WTC11 (cell line): Measurements from ENCODE around the gene MAP3K1. TPM values are rescaled to one million over a fixed set of nuclear protein-coding genes. Genes with fewer than 3 reads are reported as not detected.

ENCODE experiments used
- ATAC-seq: fragments of 200-7000 bp; cut with Tn5 transposase; 2 replicates; pipeline ENCODE4 v1.10.0; 2021; ENCODE audit warnings: mild to moderate bottlenecking, moderate library complexity
- CTCF ChIA-PET: fragments of 300-600 bp; sonication (Branson Sonifier 250); formaldehyde crosslinking; loops from one replicate; lab custom pipeline; 2021; ENCODE audit warnings: antibody characterized with exemption; lab: Charles Lee
- POLR2A ChIA-PET: fragments of 350-600 bp; sonication (Branson Sonifier 250); formaldehyde crosslinking; loops from one replicate; lab custom pipeline; 2021; ENCODE audit warnings: antibody characterized with exemption; lab: Charles Lee
- DNase-seq: peaks from one replicate; pipeline ENCODE4 v3.0.0; 2021; ENCODE audit warnings: low spot score
- H3K27ac Mint-ChIP-seq: 2 replicates; pipeline ENCODE4 v1.8.0; 2021; ENCODE audit warnings: mixed read lengths
- H3K27me3 Mint-ChIP-seq: 2 replicates; pipeline ENCODE4 v1.8.0; 2021; ENCODE audit warnings: low read depth, mild to moderate bottlenecking, moderate library complexity, mixed read lengths
- H3K36me3 Mint-ChIP-seq: 2 replicates; pipeline ENCODE4 v1.8.0; 2021; ENCODE audit warnings: mixed read lengths
- H3K4me1 Mint-ChIP-seq: 2 replicates; pipeline ENCODE4 v1.8.0; 2022; ENCODE audit warnings: mixed read lengths
- H3K4me3 Mint-ChIP-seq: 2 replicates; pipeline ENCODE4 v1.8.0; 2021; ENCODE audit warnings: mild to moderate bottlenecking, moderate library complexity, mixed read lengths
- H3K9me3 Mint-ChIP-seq: 2 replicates; pipeline ENCODE4 v1.8.0; 2021; ENCODE audit warnings: mixed read lengths
- ATF3 ChIP-seq: sonication (generic); formaldehyde crosslinking; conservative IDR thresholded peaks from 2 replicates; pipeline ENCODE4 v1.8.1; 2022; ENCODE audit warnings: mild to moderate bottlenecking, missing genetic modification reagents
- CBFB ChIP-seq: sonication (generic); formaldehyde crosslinking; IDR thresholded peaks from 2 replicates; pipeline ENCODE4 v1.8.1; 2022; ENCODE audit warnings: mild to moderate bottlenecking, low read depth, missing genetic modification reagents
- FOXP4 ChIP-seq: sonication (generic); formaldehyde crosslinking; IDR thresholded peaks from 2 replicates; pipeline ENCODE4 v1.8.0; 2022; ENCODE audit warnings: mild to moderate bottlenecking, missing genetic modification reagents
- KAT7 ChIP-seq: sonication (generic); formaldehyde crosslinking; IDR thresholded peaks from 2 replicates; pipeline ENCODE4 v1.8.1; 2023; ENCODE audit warnings: missing genetic modification reagents, mild to moderate bottlenecking, borderline replicate concordance
- MYBL2 ChIP-seq: sonication (generic); formaldehyde crosslinking; IDR thresholded peaks from 2 replicates; pipeline ENCODE4 v1.8.1; 2023; ENCODE audit warnings: mild to moderate bottlenecking, moderate library complexity, missing genetic modification reagents
- NFE2L1 ChIP-seq: sonication (generic); formaldehyde crosslinking; IDR thresholded peaks from 2 replicates; pipeline ENCODE4 v1.8.1; 2023; ENCODE audit warnings: missing genetic modification reagents
- OVOL2 ChIP-seq: fragments of 250-450 bp; sonication (Bioruptor Pico); IDR thresholded peaks from 2 replicates; pipeline ENCODE4 v1.9.0; 2021; ENCODE audit warnings: mild to moderate bottlenecking, borderline replicate concordance
- RELA ChIP-seq: sonication (generic); formaldehyde crosslinking; IDR thresholded peaks from 2 replicates; pipeline ENCODE4 v1.8.1; 2022; ENCODE audit warnings: missing genetic modification reagents, mild to moderate bottlenecking, borderline replicate concordance
- SOX15 ChIP-seq: fragments of 250-450 bp; sonication (Bioruptor Pico); IDR thresholded peaks from 2 replicates; pipeline ENCODE4 v1.9.0; 2021; ENCODE audit warnings: mild to moderate bottlenecking
- SP1 ChIP-seq: sonication (generic); formaldehyde crosslinking; conservative IDR thresholded peaks from 2 replicates; pipeline ENCODE4 v1.8.1; 2022; ENCODE audit warnings: missing genetic modification reagents
- TEAD4 ChIP-seq: sonication (generic); formaldehyde crosslinking; IDR thresholded peaks from 2 replicates; pipeline ENCODE4 v1.8.0; 2022; ENCODE audit warnings: mild to moderate bottlenecking, missing genetic modification reagents
- ZNF416 ChIP-seq: fragments of 250-450 bp; sonication (Bioruptor Pico); IDR thresholded peaks from 2 replicates; pipeline ENCODE4 v1.9.0; 2021; ENCODE audit warnings: mild to moderate bottlenecking, inconsistent platforms
- ZNF423 ChIP-seq: fragments of 250-450 bp; sonication (Bioruptor Pico); IDR thresholded peaks from 2 replicates; pipeline ENCODE4 v2.1.2; 2022; ENCODE audit warnings: mild to moderate bottlenecking, moderate library complexity
- total RNA-seq: library from RNA; stranded (reverse); gene quantifications from 3 replicates; pipeline ENCODE4 v1.2.3, GENCODE V29; 2021
- TF ChIP-seq, protein P1 (sequence below): sonication (generic); formaldehyde crosslinking; IDR thresholded peaks from 2 replicates; pipeline ENCODE4 v1.8.0; 2023; ENCODE audit warnings: missing genetic modification reagents, mild to moderate bottlenecking, borderline replicate concordance
- TF ChIP-seq, protein P2 (sequence below): sonication (generic); formaldehyde crosslinking; IDR thresholded peaks from 2 replicates; pipeline ENCODE4 v1.8.1; 2022; ENCODE audit warnings: mild to moderate bottlenecking, moderate library complexity, missing genetic modification reagents
- TF ChIP-seq, protein P3 (sequence below): fragments of 250-450 bp; sonication (Bioruptor Pico); IDR thresholded peaks from 2 replicates; pipeline ENCODE4 v1.9.0; 2021; ENCODE audit warnings: mild to moderate bottlenecking
- TF ChIP-seq, protein P4 (sequence below): sonication (generic); formaldehyde crosslinking; IDR thresholded peaks from 2 replicates; pipeline ENCODE4 v1.8.1; 2022; ENCODE audit warnings: low read depth, mild to moderate bottlenecking, moderate library complexity, missing genetic modification reagents, borderline replicate concordance

The MAP3K1 gene
- total RNA-seq, 1 experiment from 2014 or later, result 16.3 TPM

GRCh38 chr5:56910210-56910965 is 95.0 kb downstream of the MAP3K1 start (continued):
- TF ChIP-seq, protein P1, sequence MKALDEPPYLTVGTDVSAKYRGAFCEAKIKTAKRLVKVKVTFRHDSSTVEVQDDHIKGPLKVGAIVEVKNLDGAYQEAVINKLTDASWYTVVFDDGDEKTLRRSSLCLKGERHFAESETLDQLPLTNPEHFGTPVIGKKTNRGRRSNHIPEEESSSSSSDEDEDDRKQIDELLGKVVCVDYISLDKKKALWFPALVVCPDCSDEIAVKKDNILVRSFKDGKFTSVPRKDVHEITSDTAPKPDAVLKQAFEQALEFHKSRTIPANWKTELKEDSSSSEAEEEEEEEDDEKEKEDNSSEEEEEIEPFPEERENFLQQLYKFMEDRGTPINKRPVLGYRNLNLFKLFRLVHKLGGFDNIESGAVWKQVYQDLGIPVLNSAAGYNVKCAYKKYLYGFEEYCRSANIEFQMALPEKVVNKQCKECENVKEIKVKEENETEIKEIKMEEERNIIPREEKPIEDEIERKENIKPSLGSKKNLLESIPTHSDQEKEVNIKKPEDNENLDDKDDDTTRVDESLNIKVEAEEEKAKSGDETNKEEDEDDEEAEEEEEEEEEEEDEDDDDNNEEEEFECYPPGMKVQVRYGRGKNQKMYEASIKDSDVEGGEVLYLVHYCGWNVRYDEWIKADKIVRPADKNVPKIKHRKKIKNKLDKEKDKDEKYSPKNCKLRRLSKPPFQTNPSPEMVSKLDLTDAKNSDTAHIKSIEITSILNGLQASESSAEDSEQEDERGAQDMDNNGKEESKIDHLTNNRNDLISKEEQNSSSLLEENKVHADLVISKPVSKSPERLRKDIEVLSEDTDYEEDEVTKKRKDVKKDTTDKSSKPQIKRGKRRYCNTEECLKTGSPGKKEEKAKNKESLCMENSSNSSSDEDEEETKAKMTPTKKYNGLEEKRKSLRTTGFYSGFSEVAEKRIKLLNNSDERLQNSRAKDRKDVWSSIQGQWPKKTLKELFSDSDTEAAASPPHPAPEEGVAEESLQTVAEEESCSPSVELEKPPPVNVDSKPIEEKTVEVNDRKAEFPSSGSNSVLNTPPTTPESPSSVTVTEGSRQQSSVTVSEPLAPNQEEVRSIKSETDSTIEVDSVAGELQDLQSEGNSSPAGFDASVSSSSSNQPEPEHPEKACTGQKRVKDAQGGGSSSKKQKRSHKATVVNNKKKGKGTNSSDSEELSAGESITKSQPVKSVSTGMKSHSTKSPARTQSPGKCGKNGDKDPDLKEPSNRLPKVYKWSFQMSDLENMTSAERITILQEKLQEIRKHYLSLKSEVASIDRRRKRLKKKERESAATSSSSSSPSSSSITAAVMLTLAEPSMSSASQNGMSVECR, result 0 out of 2 replicates have a peak, but pooled peaks have one; percentile 40

- DNase-seq, result no peak
- H3K9me3 Mint-ChIP-seq, result no peaks in the 10 kb centered on the region
- POLR2A ChIA-PET, result interaction anchor here (0.6 kb wide), 1 partner anchor 19 kb away, joined by 3 read pairs; no protein-coding TSS in a partner anchor
- H3K36me3 Mint-ChIP-seq, result peaks cover 6% of the 10 kb centered on the region
- H3K27me3 Mint-ChIP-seq, result no peaks in the 10 kb centered on the region; the same call in 1 of the 2 replicates
- ATAC-seq, result no peak
- no peak overlapping the region for H3K27ac Mint-ChIP-seq
- CTCF ChIA-PET, result no interaction called here
- TF ChIP-seq, protein P2, sequence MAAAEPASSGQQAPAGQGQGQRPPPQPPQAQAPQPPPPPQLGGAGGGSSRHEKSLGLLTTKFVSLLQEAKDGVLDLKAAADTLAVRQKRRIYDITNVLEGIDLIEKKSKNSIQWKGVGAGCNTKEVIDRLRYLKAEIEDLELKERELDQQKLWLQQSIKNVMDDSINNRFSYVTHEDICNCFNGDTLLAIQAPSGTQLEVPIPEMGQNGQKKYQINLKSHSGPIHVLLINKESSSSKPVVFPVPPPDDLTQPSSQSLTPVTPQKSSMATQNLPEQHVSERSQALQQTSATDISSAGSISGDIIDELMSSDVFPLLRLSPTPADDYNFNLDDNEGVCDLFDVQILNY (CRISPR knock-in tag), result no peak
- no peak for TF ChIP-seq ZNF416 (CRISPR knock-in tag)
- no peak for TF ChIP-seq SP1 (CRISPR knock-in tag)
- TF ChIP-seq OVOL2 (CRISPR knock-in tag), result no peak
- no peak for TF ChIP-seq CBFB (CRISPR knock-in tag)
- no peak for TF ChIP-seq NFE2L1 (CRISPR knock-in tag)
- TF ChIP-seq, protein P3, sequence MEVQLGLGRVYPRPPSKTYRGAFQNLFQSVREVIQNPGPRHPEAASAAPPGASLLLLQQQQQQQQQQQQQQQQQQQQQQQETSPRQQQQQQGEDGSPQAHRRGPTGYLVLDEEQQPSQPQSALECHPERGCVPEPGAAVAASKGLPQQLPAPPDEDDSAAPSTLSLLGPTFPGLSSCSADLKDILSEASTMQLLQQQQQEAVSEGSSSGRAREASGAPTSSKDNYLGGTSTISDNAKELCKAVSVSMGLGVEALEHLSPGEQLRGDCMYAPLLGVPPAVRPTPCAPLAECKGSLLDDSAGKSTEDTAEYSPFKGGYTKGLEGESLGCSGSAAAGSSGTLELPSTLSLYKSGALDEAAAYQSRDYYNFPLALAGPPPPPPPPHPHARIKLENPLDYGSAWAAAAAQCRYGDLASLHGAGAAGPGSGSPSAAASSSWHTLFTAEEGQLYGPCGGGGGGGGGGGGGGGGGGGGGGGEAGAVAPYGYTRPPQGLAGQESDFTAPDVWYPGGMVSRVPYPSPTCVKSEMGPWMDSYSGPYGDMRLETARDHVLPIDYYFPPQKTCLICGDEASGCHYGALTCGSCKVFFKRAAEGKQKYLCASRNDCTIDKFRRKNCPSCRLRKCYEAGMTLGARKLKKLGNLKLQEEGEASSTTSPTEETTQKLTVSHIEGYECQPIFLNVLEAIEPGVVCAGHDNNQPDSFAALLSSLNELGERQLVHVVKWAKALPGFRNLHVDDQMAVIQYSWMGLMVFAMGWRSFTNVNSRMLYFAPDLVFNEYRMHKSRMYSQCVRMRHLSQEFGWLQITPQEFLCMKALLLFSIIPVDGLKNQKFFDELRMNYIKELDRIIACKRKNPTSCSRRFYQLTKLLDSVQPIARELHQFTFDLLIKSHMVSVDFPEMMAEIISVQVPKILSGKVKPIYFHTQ (CRISPR knock-in tag), result no peak
- TF ChIP-seq, protein P4, sequence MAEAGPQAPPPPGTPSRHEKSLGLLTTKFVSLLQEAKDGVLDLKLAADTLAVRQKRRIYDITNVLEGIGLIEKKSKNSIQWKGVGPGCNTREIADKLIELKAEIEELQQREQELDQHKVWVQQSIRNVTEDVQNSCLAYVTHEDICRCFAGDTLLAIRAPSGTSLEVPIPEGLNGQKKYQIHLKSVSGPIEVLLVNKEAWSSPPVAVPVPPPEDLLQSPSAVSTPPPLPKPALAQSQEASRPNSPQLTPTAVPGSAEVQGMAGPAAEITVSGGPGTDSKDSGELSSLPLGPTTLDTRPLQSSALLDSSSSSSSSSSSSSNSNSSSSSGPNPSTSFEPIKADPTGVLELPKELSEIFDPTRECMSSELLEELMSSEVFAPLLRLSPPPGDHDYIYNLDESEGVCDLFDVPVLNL (CRISPR knock-in tag), result no peak
- TF ChIP-seq FOXP4, result no peak
- TF ChIP-seq RELA (CRISPR knock-in tag), result no peak
- TF ChIP-seq MYBL2, result no peak
- TF ChIP-seq ATF3 (CRISPR knock-in tag), result no peak
- TF ChIP-seq ZNF423 (CRISPR knock-in tag), result no peak
- TF ChIP-seq SOX15 (CRISPR knock-in tag), result no peak
- TF ChIP-seq KAT7 (CRISPR knock-in tag), result no peak
- no peak for TF ChIP-seq TEAD4 (CRISPR knock-in tag)
- peaks cover 29% of the 10 kb centered on the region for H3K4me1 Mint-ChIP-seq
- no peak overlapping the region for H3K4me3 Mint-ChIP-seq
These were observed 98.4 kb downstream of the MAP3K1 start for GRCh38 chr5:56913766-56914165.
